GM18909 (cell line): ENCODE measurements around the gene CSAG2.
"Not testable (repeated sequence)": the region's sequence is repeated elsewhere in the genome, so short reads cannot be mapped to it uniquely, and the experiment has no call there.

Experiments used
- ATAC-seq: cut with Tn5 transposase; IDR thresholded peaks from one replicate; pipeline ENCODE4 v1.9.1; 2021; ENCODE audit warnings: mild to moderate bottlenecking; ENCODE audit not compliant: unreplicated experiment, poor library complexity

Gene CSAG2

GRCh38 chrX:152709173-152709572 lies at the start of gene CSAG2:
Gene CSAG2, minus strand, starts transcription at chrX:152709273. Its CDS starts 161 bp downstream, at chrX:152709112.
- ATAC-seq, result not testable (repeated sequence)

- not testable (repeated sequence) for ATAC-seq
Observed at GRCh38 chrX:152754871-152755270, 45.8 kb upstream of the CSAG2 start.

GRCh38 chrX:152753686-152754650 lies 44.9 kb upstream of the CSAG2 start, which contains the start of gene MAGEA2:
Gene MAGEA2, minus strand, starts transcription at chrX:152753842. Its CDS starts 2,479 bp downstream, at chrX:152751363.
- ATAC-seq, result not testable (repeated sequence)

- ATAC-seq, result no peak
Observed at GRCh38 chrX:152738560-152738959, 29.5 kb upstream of the CSAG2 start.

GRCh38 chrX:152736528-152736927 lies 27.5 kb upstream of the CSAG2 start:
- ATAC-seq, result not testable (repeated sequence)

- no peak for ATAC-seq
Observed at GRCh38 chrX:152735860-152736511, 26.9 kb upstream of the CSAG2 start.

- ATAC-seq, result no peak
Observed at GRCh38 chrX:152735101-152735500, 26.0 kb upstream of the CSAG2 start.

GRCh38 chrX:152734143-152734858 lies 25.2 kb upstream of the CSAG2 start:
- not testable (repeated sequence) for ATAC-seq

- ATAC-seq, result no peak
Observed at GRCh38 chrX:152733261-152733975, 24.3 kb upstream of the CSAG2 start, which contains the start of the genes CSAG1 and MAGEA12. Gene CSAG1, minus strand, starts transcription at chrX:152733721. Its CDS starts 1,261 bp downstream, at chrX:152732460. Gene MAGEA12, plus strand, starts transcription at chrX:152733757. Its CDS starts 2,405 bp downstream, at chrX:152736162.

GRCh38 chrX:152725409-152725808 lies 16.3 kb upstream of the CSAG2 start:
- no peak for ATAC-seq

- ATAC-seq, result not testable (repeated sequence)
Observed at GRCh38 chrX:152713815-152714787, 5.0 kb upstream of the CSAG2 start, which contains the start of gene MAGEA2B. Gene MAGEA2B, plus strand, starts transcription at chrX:152714628. Its CDS starts 2,479 bp downstream, at chrX:152717107.

- ATAC-seq, result not testable (repeated sequence)
Observed at GRCh38 chrX:152713195-152713594, 4.1 kb upstream of the CSAG2 start.

- ATAC-seq, result not testable (repeated sequence)
Observed at GRCh38 chrX:152706500-152706899, 2.6 kb downstream of the CSAG2 start.

GRCh38 chrX:152700390-152700789 lies 8.7 kb downstream of the CSAG2 start:
- not testable (repeated sequence) for ATAC-seq

- not testable (repeated sequence) for ATAC-seq
Observed at GRCh38 chrX:152697952-152698931, 10.8 kb downstream of the CSAG2 start, which contains the start of gene MAGEA3. Gene MAGEA3, plus strand, starts transcription at chrX:152698794. Its CDS starts 2,039 bp downstream, at chrX:152700833.

GRCh38 chrX:152681012-152681411 lies 28.1 kb downstream of the CSAG2 start:
- ATAC-seq, result peak; percentile 89

GRCh38 chrX:152674652-152675051 lies 34.4 kb downstream of the CSAG2 start:
- ATAC-seq, result not testable (repeated sequence)
